KOPT-K1 (cell line): ENCODE data around the gene XIRP2.
"Not testable (repeated sequence)": the region's sequence is repeated elsewhere in the genome, so short reads cannot be mapped to it uniquely, and the experiment has no call there.

Experiments
- H3K27ac ChIP-seq: fragments of 200-600 bp; sonication (generic); 2 replicates; pipeline ENCODE4 v1.5.1; 2016; ENCODE audit warnings: antibody characterized with exemption, mild to moderate bottlenecking, low read depth, low read length; ENCODE audit not compliant: poor library complexity, severe bottlenecking
- H3K36me3 ChIP-seq: fragments of 200-600 bp; sonication (generic); 2 replicates; pipeline ENCODE4 v1.5.1; 2017; ENCODE audit warnings: antibody characterized with exemption, mild to moderate bottlenecking, low read length, moderate library complexity; ENCODE audit not compliant: insufficient read depth
- H3K9me3 ChIP-seq: fragments of 200-600 bp; sonication (generic); 2 replicates; pipeline ENCODE4 v1.5.1; 2017; ENCODE audit warnings: antibody characterized with exemption, low read length, mild to moderate bottlenecking; ENCODE audit not compliant: insufficient read depth, poor library complexity, severe bottlenecking

XIRP2 gene

GRCh38 chr2:166972418-166972817 is 84.1 kb downstream of the XIRP2 start:
- Histone ChIP-seq H3K36me3 (no peaks in the 10 kb centered on the region), H3K27ac (no peak overlapping the region), H3K9me3 (no peaks in the 10 kb centered on the region)

GRCh38 chr2:166984188-166984587 is 95.9 kb downstream of the XIRP2 start:
- Histone ChIP-seq H3K9me3 (no peaks in the 10 kb centered on the region), H3K36me3 (no peaks in the 10 kb centered on the region), H3K27ac (no peak overlapping the region)

GRCh38 chr2:166984797-166985196 is 96.5 kb downstream of the XIRP2 start:
- Histone ChIP-seq H3K27ac (no peak overlapping the region), H3K36me3 (no peaks in the 10 kb centered on the region)

GRCh38 chr2:166994588-166995336 is 106.5 kb downstream of the XIRP2 start:
- Histone ChIP-seq H3K9me3 (no peaks in the 10 kb centered on the region), H3K27ac (no peak overlapping the region), H3K36me3 (no peaks in the 10 kb centered on the region)

More at GRCh38 chr2:166984797-166985196, 96.5 kb downstream of the XIRP2 start:
- H3K9me3 ChIP-seq, result no peaks in the 10 kb centered on the region

- H3K9me3 ChIP-seq, result no peaks in the 10 kb centered on the region
- H3K27ac ChIP-seq, result no peak overlapping the region
Measured at GRCh38 chr2:166996465-166996864, 108.2 kb downstream of the XIRP2 start.

GRCh38 chr2:167001165-167001564 is 112.9 kb downstream of the XIRP2 start:
- Histone ChIP-seq H3K27ac (no peak overlapping the region), H3K36me3 (no peaks in the 10 kb centered on the region), H3K9me3 (no peaks in the 10 kb centered on the region)

More at GRCh38 chr2:166996465-166996864, 108.2 kb downstream of the XIRP2 start:
- H3K36me3 ChIP-seq, result no peaks in the 10 kb centered on the region

- Histone ChIP-seq H3K9me3 (no peaks in the 10 kb centered on the region), H3K36me3 (no peaks in the 10 kb centered on the region), H3K27ac (no peak overlapping the region)
Measured at GRCh38 chr2:167005096-167005495, 116.8 kb downstream of the XIRP2 start.

- no peaks in the 10 kb centered on the region for H3K9me3 ChIP-seq
- no peak overlapping the region for H3K27ac ChIP-seq
- no peaks in the 10 kb centered on the region for H3K36me3 ChIP-seq
Measured at GRCh38 chr2:167013227-167013626, 124.9 kb downstream of the XIRP2 start.

- Histone ChIP-seq H3K27ac (no peak overlapping the region), H3K9me3 (no peaks in the 10 kb centered on the region), H3K36me3 (no peaks in the 10 kb centered on the region)
Measured at GRCh38 chr2:167015806-167016205, 127.5 kb downstream of the XIRP2 start.

GRCh38 chr2:167017021-167017420 is 128.7 kb downstream of the XIRP2 start:
- H3K27ac ChIP-seq, result no peak overlapping the region
- no peaks in the 10 kb centered on the region for H3K36me3 ChIP-seq
- H3K9me3 ChIP-seq, result no peaks in the 10 kb centered on the region

GRCh38 chr2:167018590-167018989 is 130.3 kb downstream of the XIRP2 start:
- no peaks in the 10 kb centered on the region for H3K36me3 ChIP-seq
- H3K9me3 ChIP-seq, result no peaks in the 10 kb centered on the region
- no peak overlapping the region for H3K27ac ChIP-seq

GRCh38 chr2:167028503-167028902 is 140.2 kb downstream of the XIRP2 start:
- Histone ChIP-seq H3K36me3 (no peaks in the 10 kb centered on the region), H3K27ac (no peak overlapping the region), H3K9me3 (no peaks in the 10 kb centered on the region)

GRCh38 chr2:167034976-167035375 is 146.7 kb downstream of the XIRP2 start:
- not testable (repeated sequence) for H3K27ac ChIP-seq, H3K36me3 ChIP-seq
- H3K9me3 ChIP-seq, result peaks cover 20% of the 10 kb centered on the region

GRCh38 chr2:167048829-167049228 is 160.5 kb downstream of the XIRP2 start:
- Histone ChIP-seq H3K9me3 (no peaks in the 10 kb centered on the region), H3K36me3 (no peaks in the 10 kb centered on the region), H3K27ac (no peak overlapping the region)

GRCh38 chr2:167049659-167050058 is 161.4 kb downstream of the XIRP2 start:
- Histone ChIP-seq H3K27ac (no peak overlapping the region), H3K36me3 (no peaks in the 10 kb centered on the region)

GRCh38 chr2:167052825-167053224 is 164.5 kb downstream of the XIRP2 start:
- no peaks in the 10 kb centered on the region for H3K36me3 ChIP-seq
- no peaks in the 10 kb centered on the region for H3K9me3 ChIP-seq
- H3K27ac ChIP-seq, result no peak overlapping the region

More at GRCh38 chr2:167049659-167050058, 161.4 kb downstream of the XIRP2 start:
- H3K9me3 ChIP-seq, result no peaks in the 10 kb centered on the region
